IPS-18a (cell line): ENCODE measurements around the gene OR51E2.
"Not testable (repeated sequence)": the region's sequence is repeated elsewhere in the genome, so short reads cannot be mapped to it uniquely, and the experiment has no call there.

ENCODE experiments used
- H3K27ac ChIP-seq: one replicate; pipeline ENCODE4 v1.5.1; 2013; ENCODE audit warnings: low read length
- H3K27me3 ChIP-seq: one replicate; pipeline ENCODE4 v1.6.1; 2013; ENCODE audit warnings: mild to moderate bottlenecking, low read length; ENCODE audit not compliant: control insufficient read depth, insufficient read depth
- H3K36me3 ChIP-seq: one replicate; pipeline ENCODE4 v1.6.1; 2013; ENCODE audit warnings: low read depth, low read length; ENCODE audit not compliant: control insufficient read depth
- H3K4me1 ChIP-seq: one replicate; pipeline ENCODE4 v1.6.1; 2013; ENCODE audit warnings: low read depth, low read length; ENCODE audit not compliant: control insufficient read depth
- H3K4me3 ChIP-seq: one replicate; pipeline ENCODE4 v1.5.1; 2013; ENCODE audit warnings: low read length
- H3K9ac ChIP-seq: one replicate; pipeline ENCODE4 v1.6.1; 2013; ENCODE audit warnings: mild to moderate bottlenecking, low read length, moderate library complexity
- H3K9me3 ChIP-seq: one replicate; pipeline ENCODE4 v1.6.1; 2013; ENCODE audit warnings: low read depth, low read length; ENCODE audit not compliant: control insufficient read depth

The OR51E2 gene

GRCh38 chr11:4697585-4697984 lies at the start of gene OR51E2:
OR51E2 (minus strand) TSS chr11:4697853; CDS start chr11:4682711, 15,142 bp downstream.
- no peak within 1 kb of the TSS for H3K4me3 ChIP-seq
- H3K27ac ChIP-seq, result no peak within 1 kb of the TSS
- H3K9me3 ChIP-seq, result no peaks in the 10 kb centered on the region
- H3K4me1 ChIP-seq, result no peaks in the 10 kb centered on the region
- no peaks in the 10 kb centered on the region for H3K36me3 ChIP-seq
- no peak within 1 kb of the TSS for H3K9ac ChIP-seq
- no peaks in the 10 kb centered on the region for H3K27me3 ChIP-seq

- Histone ChIP-seq H3K27me3 (no peaks in the 10 kb centered on the region), H3K4me1 (no peaks in the 10 kb centered on the region), H3K27ac (no peak overlapping the region), H3K4me3 (no peak overlapping the region), H3K9me3 (no peaks in the 10 kb centered on the region), H3K36me3 (no peaks in the 10 kb centered on the region), H3K9ac (no peak overlapping the region)
Observed at GRCh38 chr11:4740735-4741134, 43.1 kb upstream of the OR51E2 start.

DNA sequence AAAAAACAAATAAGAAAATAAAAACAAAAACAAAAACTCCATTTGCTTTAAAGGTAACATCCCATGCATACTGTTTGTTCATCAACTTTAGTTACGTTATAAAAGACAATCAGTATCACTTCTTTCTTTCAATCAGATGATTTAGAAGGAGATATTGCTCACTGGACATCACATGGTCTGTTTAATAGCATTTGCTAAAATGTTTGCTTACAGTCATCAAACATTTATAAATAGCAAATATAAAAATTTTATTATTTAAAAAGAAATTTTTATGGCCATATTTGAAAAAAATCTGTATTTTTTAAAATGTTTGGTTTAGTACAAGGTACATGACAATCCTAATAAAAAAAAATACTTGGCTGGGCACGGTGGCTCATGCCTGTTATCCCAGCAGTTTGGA lies 29.5 kb upstream of the OR51E2 start:
- no peaks in the 10 kb centered on the region for H3K9me3 ChIP-seq
- no peaks in the 10 kb centered on the region for H3K4me1 ChIP-seq
- H3K27me3 ChIP-seq, result no peaks in the 10 kb centered on the region
- no peaks in the 10 kb centered on the region for H3K36me3 ChIP-seq
- H3K9ac ChIP-seq, result no peak overlapping the region
- no peak overlapping the region for H3K4me3 ChIP-seq
- H3K27ac ChIP-seq, result no peak overlapping the region

GRCh38 chr11:4722616-4723534 lies 25.2 kb upstream of the OR51E2 start:
- not testable (repeated sequence) for H3K4me3 ChIP-seq, H3K9ac ChIP-seq, H3K27me3 ChIP-seq, H3K9me3 ChIP-seq, H3K4me1 ChIP-seq, H3K27ac ChIP-seq, H3K36me3 ChIP-seq

DNA sequence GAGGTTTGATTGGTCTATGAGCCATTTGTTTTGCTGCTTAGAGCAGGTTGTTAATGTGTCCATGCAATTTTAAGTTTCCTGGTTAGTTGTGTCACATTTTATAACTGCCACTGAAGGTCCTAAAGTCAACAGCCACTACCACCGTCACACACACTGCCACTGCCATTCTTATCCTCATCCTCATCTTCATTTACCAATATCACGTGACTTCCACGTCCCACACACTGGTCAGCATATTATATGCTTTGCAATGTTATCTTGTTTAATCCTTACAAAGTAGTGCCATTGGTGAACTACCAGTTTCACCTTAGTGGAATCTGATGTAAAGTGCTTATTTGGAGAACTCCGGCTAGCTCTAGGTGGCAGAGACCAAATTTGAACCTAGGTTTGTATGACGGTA lies 16.6 kb upstream of the OR51E2 start:
- Histone ChIP-seq H3K4me3 (no peak overlapping the region), H3K4me1 (peaks cover 7% of the 10 kb centered on the region), H3K9me3 (no peaks in the 10 kb centered on the region), H3K36me3 (no peaks in the 10 kb centered on the region), H3K9ac (no peak overlapping the region), H3K27me3 (no peaks in the 10 kb centered on the region), H3K27ac (no peak overlapping the region)

- H3K9me3 ChIP-seq, result no peaks in the 10 kb centered on the region
- no peaks in the 10 kb centered on the region for H3K36me3 ChIP-seq
- no peak overlapping the region for H3K27ac ChIP-seq
- no peak overlapping the region for H3K9ac ChIP-seq
- H3K4me1 ChIP-seq, result peaks cover 1% of the 10 kb centered on the region
- H3K4me3 ChIP-seq, result no peak overlapping the region
- no peaks in the 10 kb centered on the region for H3K27me3 ChIP-seq
Observed at GRCh38 chr11:4713241-4713640, 15.6 kb upstream of the OR51E2 start.

GRCh38 chr11:4704790-4705334 lies 7.2 kb upstream of the OR51E2 start:
- H3K27me3 ChIP-seq, result no peaks in the 10 kb centered on the region
- H3K4me1 ChIP-seq, result peaks cover 24% of the 10 kb centered on the region
- H3K9me3 ChIP-seq, result no peaks in the 10 kb centered on the region
- H3K9ac ChIP-seq, result peak overlapping the region; percentile 51
- peak overlapping the region; percentile 46 for H3K4me3 ChIP-seq
- peak overlapping the region; percentile 86 for H3K27ac ChIP-seq
- H3K36me3 ChIP-seq, result no peaks in the 10 kb centered on the region

DNA sequence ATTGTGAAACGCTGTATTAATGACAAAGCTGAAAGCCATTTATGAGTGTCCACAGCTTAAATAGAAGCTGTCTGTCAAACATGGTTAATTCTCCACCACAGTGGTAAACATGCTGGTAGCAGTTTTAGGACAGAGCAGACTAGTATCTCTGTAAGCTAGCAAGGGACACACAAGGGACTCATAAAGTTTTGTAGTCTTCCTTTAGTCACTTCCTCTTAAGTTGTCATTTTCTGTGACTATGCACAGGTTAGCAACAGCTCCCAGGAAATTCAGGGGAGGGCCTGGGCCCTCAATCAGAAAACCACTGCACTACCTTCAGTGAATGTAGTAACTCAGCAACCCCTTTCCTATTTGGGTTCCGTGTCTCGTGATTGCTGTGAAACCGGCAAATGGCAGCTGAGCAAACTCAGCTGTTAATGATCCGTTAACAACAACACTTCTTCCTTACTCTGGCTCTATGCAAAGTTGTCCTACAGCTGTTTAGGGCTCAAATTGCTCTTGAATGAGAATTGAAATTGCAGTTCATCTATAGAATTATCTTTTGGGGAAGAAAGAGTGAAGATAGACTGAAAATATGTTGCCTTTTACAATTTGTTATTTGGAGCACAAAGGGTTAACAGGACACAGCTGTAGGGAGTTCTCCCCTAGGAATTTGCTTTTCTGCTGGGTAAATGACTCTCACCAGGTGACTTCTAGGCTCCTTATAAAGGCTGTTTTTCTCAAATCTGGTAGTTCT lies 6.6 kb upstream of the OR51E2 start, which contains the start of gene MMP26:
TSS of gene MMP26 (plus strand) at position 731 of the 736 bp plus-strand sequence.
- H3K9me3 ChIP-seq, result no peaks in the 10 kb centered on the region
- no peaks in the 10 kb centered on the region for H3K36me3 ChIP-seq
- H3K9ac ChIP-seq, result peak within 1 kb of the TSS; percentile 51
- peaks cover 24% of the 10 kb centered on the region for H3K4me1 ChIP-seq
- H3K4me3 ChIP-seq, result peak within 1 kb of the TSS; percentile 46
- H3K27me3 ChIP-seq, result no peaks in the 10 kb centered on the region
- peak within 1 kb of the TSS; percentile 86 for H3K27ac ChIP-seq

DNA sequence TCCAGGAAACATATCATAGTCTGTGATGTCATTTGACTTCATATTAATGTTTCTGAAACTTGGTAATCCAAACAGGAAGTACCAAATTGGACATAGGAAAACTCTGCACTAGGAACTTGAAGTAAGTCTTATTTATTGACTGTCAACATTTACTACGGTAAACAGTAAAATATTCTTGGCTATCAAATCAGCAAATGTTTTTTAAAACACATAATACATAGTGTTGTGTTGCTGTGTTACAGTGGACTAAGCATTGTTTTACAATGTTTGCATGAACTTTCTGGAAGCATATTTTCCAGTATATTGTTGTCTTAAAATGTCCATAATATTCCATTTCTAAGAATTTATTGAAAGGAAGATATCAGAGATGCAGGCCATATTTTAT lies 2.8 kb upstream of the OR51E2 start:
- H3K27me3 ChIP-seq, result no peaks in the 10 kb centered on the region

DNA sequence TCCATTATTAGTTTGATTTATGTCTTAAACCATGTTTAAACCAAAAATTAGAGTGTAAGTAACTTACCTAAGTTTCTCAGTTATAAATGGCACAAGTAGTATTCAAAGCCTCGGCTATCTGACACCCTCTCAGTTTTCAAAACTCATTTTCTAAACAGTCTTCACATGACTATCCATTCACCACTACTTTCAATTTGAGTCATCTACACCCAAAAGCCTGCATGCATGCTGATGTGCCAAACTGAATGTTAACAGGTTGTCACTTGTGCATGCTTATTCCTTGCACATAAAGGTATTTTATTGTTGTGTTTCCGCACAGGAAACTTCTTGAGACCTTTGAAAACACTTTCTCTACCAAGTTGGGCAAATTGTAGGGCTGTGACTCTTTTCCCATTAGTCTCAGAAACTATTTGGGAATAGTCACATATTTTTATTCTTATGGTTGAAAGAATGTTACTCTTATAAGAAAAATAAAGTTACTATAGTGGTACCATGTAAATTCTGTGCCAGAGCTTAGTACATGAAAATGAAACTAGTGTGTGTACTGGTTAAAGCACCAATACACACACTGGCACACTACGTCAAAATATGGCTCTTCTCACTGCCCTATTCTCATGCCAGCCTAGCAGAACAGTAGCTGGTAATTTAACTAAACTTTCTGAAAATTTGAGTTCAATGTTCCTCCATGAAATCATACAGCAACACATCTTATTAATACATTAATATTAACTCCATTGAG lies 2.2 kb upstream of the OR51E2 start:
- Histone ChIP-seq H3K27ac (no peak overlapping the region), H3K4me1 (peaks cover 18% of the 10 kb centered on the region), H3K9ac (no peak overlapping the region), H3K36me3 (no peaks in the 10 kb centered on the region), H3K4me3 (no peak overlapping the region), H3K27me3 (no peaks in the 10 kb centered on the region), H3K9me3 (no peaks in the 10 kb centered on the region)

More for the DNA sequence above, 2.8 kb upstream of the OR51E2 start:
- no peak overlapping the region for H3K4me3 ChIP-seq
- no peak overlapping the region for H3K9ac ChIP-seq
- H3K4me1 ChIP-seq, result peaks cover 24% of the 10 kb centered on the region
- H3K27ac ChIP-seq, result no peak overlapping the region
- no peaks in the 10 kb centered on the region for H3K9me3 ChIP-seq
- H3K36me3 ChIP-seq, result no peaks in the 10 kb centered on the region

- Histone ChIP-seq H3K9me3 (no peaks in the 10 kb centered on the region), H3K27me3 (no peaks in the 10 kb centered on the region), H3K9ac (no peak overlapping the region), H3K4me3 (no peak overlapping the region), H3K4me1 (no peaks in the 10 kb centered on the region), H3K27ac (no peak overlapping the region), H3K36me3 (no peaks in the 10 kb centered on the region)
Observed at GRCh38 chr11:4695442-4695841, 2.2 kb downstream of the OR51E2 start.
